ENCODE measurements around the gene ATP5MG.

ATP5MG gene

GRCh38 chr11:118418766-118419165 is 17.4 kb downstream of the ATP5MG start:
- H3K27ac Mint-ChIP-seq: no peak overlapping the region
- H3K4me3 Mint-ChIP-seq: no peak overlapping the region
- H3K9me3 Mint-ChIP-seq: no peaks in the 10 kb centered on the region
- no peak for DNase-seq
- H3K27me3 Mint-ChIP-seq: no peaks in the 10 kb centered on the region
- no peaks in the 10 kb centered on the region for H3K4me1 Mint-ChIP-seq
- ATAC-seq (replicated peaks): no peak
- peaks cover 1 to 5% of the 10 kb centered on the region in 2 donors for H3K36me3 Mint-ChIP-seq

- H3K27me3 Mint-ChIP-seq: no peaks in the 10 kb centered on the region
- H3K36me3 Mint-ChIP-seq: peaks cover 0 to 1% of the 10 kb centered on the region in 2 donors
- no peak for ATAC-seq (replicated peaks)
- H3K4me1 Mint-ChIP-seq: peaks cover 5 to 10% of the 10 kb centered on the region in 2 donors
- DNase-seq: no peak
- H3K27ac Mint-ChIP-seq: no peak overlapping the region
- H3K4me3 Mint-ChIP-seq: no peak overlapping the region
- H3K9me3 Mint-ChIP-seq: no peaks in the 10 kb centered on the region
These were observed 26.3 kb downstream of the ATP5MG start for GRCh38 chr11:118427707-118428106.

GRCh38 chr11:118430956-118431355 is 29.6 kb downstream of the ATP5MG start:
- Mint-ChIP-seq H3K36me3 (no peaks in the 10 kb centered on the region), H3K27ac (no peak overlapping the region), H3K9me3 (no peaks in the 10 kb centered on the region), H3K27me3 (no peaks in the 10 kb centered on the region), H3K4me3 (no peak overlapping the region), H3K4me1 (peaks cover 12 to 23% of the 10 kb centered on the region in 2 donors)
- ATAC-seq (replicated peaks) (no peak), DNase-seq (no peak)

- Mint-ChIP-seq H3K4me3 (peak overlapping the region; percentile 96), H3K27ac (peak overlapping the region; percentile 56), H3K27me3 (no peaks in the 10 kb centered on the region), H3K4me1 (peaks cover 14 to 30% of the 10 kb centered on the region in 2 donors), H3K9me3 (no peaks in the 10 kb centered on the region), H3K36me3 (peaks cover 0 to 3% of the 10 kb centered on the region in 2 donors)
- ATAC-seq (replicated peaks) (no peak), DNase-seq (no peak)
These were observed 32.7 kb downstream of the ATP5MG start for GRCh38 chr11:118434123-118434552.

GRCh38 chr11:118434553-118435289 is 33.3 kb downstream of the ATP5MG start:
- peaks cover 16 to 35% of the 10 kb centered on the region in 2 donors for H3K4me1 Mint-ChIP-seq
- ATAC-seq (replicated peaks) (peak; percentile 14 to 26), DNase-seq (peak; percentile 25)
- H3K9me3 Mint-ChIP-seq: no peaks in the 10 kb centered on the region
- peak overlapping the region; percentile 96 for H3K4me3 Mint-ChIP-seq
- H3K27me3 Mint-ChIP-seq: no peaks in the 10 kb centered on the region
- peaks cover 0 to 3% of the 10 kb centered on the region in 2 donors for H3K36me3 Mint-ChIP-seq
- peak overlapping the region; percentile 95 for H3K27ac Mint-ChIP-seq

- peaks cover 21 to 41% of the 10 kb centered on the region in 2 donors for H3K4me1 Mint-ChIP-seq
- H3K4me3 Mint-ChIP-seq: peak overlapping the region; percentile 96
- no peaks in the 10 kb centered on the region for H3K9me3 Mint-ChIP-seq
- H3K27me3 Mint-ChIP-seq: no peaks in the 10 kb centered on the region
- ATAC-seq (replicated peaks): peak; percentile 41 to 49
- peak; percentile 51 for DNase-seq
- peak overlapping the region; percentile 95 for H3K27ac Mint-ChIP-seq
- H3K36me3 Mint-ChIP-seq: peaks cover 0 to 3% of the 10 kb centered on the region in 2 donors
These were observed 34.0 kb downstream of the ATP5MG start for GRCh38 chr11:118435290-118435892.

GRCh38 chr11:118435893-118436624 is 34.7 kb downstream of the ATP5MG start, which contains the start of gene KMT2A:
Gene KMT2A (plus strand): TSS chr11:118436492. CDS start chr11:118436513, 21 bp downstream.
- DNase-seq (peak; percentile 93), ATAC-seq (replicated peaks) (peak; percentile 56 to 72)
- Mint-ChIP-seq H3K9me3 (no peaks in the 10 kb centered on the region), H3K4me1 (peaks cover 26 to 48% of the 10 kb centered on the region in 2 donors), H3K36me3 (peaks cover 0 to 3% of the 10 kb centered on the region in 2 donors), H3K4me3 (peak within 1 kb of the TSS; percentile 96), H3K27me3 (no peaks in the 10 kb centered on the region), H3K27ac (peak within 1 kb of the TSS; percentile 96)

GRCh38 chr11:118436639-118437207 is 35.3 kb downstream of the ATP5MG start:
- Mint-ChIP-seq H3K4me1 (peaks cover 28 to 54% of the 10 kb centered on the region in 2 donors), H3K36me3 (peaks cover 2 to 3% of the 10 kb centered on the region in 2 donors), H3K9me3 (no peaks in the 10 kb centered on the region), H3K27me3 (no peaks in the 10 kb centered on the region), H3K27ac (peak overlapping the region; percentile 96), H3K4me3 (peak overlapping the region; percentile 90 to 96)
- DNase-seq (no peak), ATAC-seq (replicated peaks) (peak; percentile 33 to 38)

GRCh38 chr11:118437208-118438125 is 36.1 kb downstream of the ATP5MG start:
- Mint-ChIP-seq H3K4me3 (peak overlapping the region; percentile 90 to 96), H3K36me3 (peaks cover 3 to 4% of the 10 kb centered on the region in 2 donors), H3K9me3 (no peaks in the 10 kb centered on the region), H3K4me1 (peaks cover 35 to 61% of the 10 kb centered on the region in 2 donors), H3K27me3 (no peaks in the 10 kb centered on the region), H3K27ac (peak overlapping the region; percentile 96)
- ATAC-seq (replicated peaks): no peak
- peak; percentile 5 for DNase-seq

- no peak for ATAC-seq (replicated peaks)
- peak; percentile 7 for DNase-seq
- H3K4me1 Mint-ChIP-seq: peaks cover 41 to 71% of the 10 kb centered on the region in 2 donors
- no peaks in the 10 kb centered on the region for H3K27me3 Mint-ChIP-seq
- H3K27ac Mint-ChIP-seq: peak overlapping the region; percentile 96
- peak overlapping the region; percentile 90 to 96 for H3K4me3 Mint-ChIP-seq
- H3K9me3 Mint-ChIP-seq: no peaks in the 10 kb centered on the region
- H3K36me3 Mint-ChIP-seq: peaks cover 3 to 4% of the 10 kb centered on the region in 2 donors
These were observed 37.0 kb downstream of the ATP5MG start for GRCh38 chr11:118438314-118438931.

- peaks cover 43 to 77% of the 10 kb centered on the region in 2 donors for H3K4me1 Mint-ChIP-seq
- no peak for ATAC-seq (replicated peaks)
- H3K4me3 Mint-ChIP-seq: no peak overlapping the region
- no peaks in the 10 kb centered on the region for H3K9me3 Mint-ChIP-seq
- H3K27ac Mint-ChIP-seq: peak overlapping the region; percentile 14
- H3K27me3 Mint-ChIP-seq: no peaks in the 10 kb centered on the region
- H3K36me3 Mint-ChIP-seq: peaks cover 3 to 4% of the 10 kb centered on the region in 2 donors
- DNase-seq: no peak
These were observed 38.2 kb downstream of the ATP5MG start for GRCh38 chr11:118439646-118440045.

GRCh38 chr11:118441770-118442275 is 40.4 kb downstream of the ATP5MG start:
- no peaks in the 10 kb centered on the region for H3K9me3 Mint-ChIP-seq
- peaks cover 11 to 16% of the 10 kb centered on the region in 2 donors for H3K36me3 Mint-ChIP-seq
- H3K27me3 Mint-ChIP-seq: no peaks in the 10 kb centered on the region
- no peak for DNase-seq
- peak overlapping the region; percentile 31 for H3K27ac Mint-ChIP-seq
- H3K4me1 Mint-ChIP-seq: peaks cover 47 to 91% of the 10 kb centered on the region in 2 donors
- ATAC-seq (replicated peaks): no peak
- H3K4me3 Mint-ChIP-seq: no peak overlapping the region

- no peaks in the 10 kb centered on the region for H3K9me3 Mint-ChIP-seq
- peak overlapping the region; percentile 31 for H3K27ac Mint-ChIP-seq
- DNase-seq (no peak), ATAC-seq (replicated peaks) (no peak)
- peaks cover 8 to 20% of the 10 kb centered on the region in 2 donors for H3K36me3 Mint-ChIP-seq
- no peaks in the 10 kb centered on the region for H3K27me3 Mint-ChIP-seq
- peaks cover 50 to 93% of the 10 kb centered on the region in 2 donors for H3K4me1 Mint-ChIP-seq
- no peak overlapping the region for H3K4me3 Mint-ChIP-seq
These were observed 40.9 kb downstream of the ATP5MG start for GRCh38 chr11:118442301-118442700.
